Activated CD4-positive, alpha-beta T cell treated with anti-CD3 and anti-CD28 coated beads for 1 hour (primary cell): ENCODE data around the gene NFE2L3.

ENCODE experiments used
- DNase-seq: peaks from one replicate; pipeline ENCODE4 v3.0.0-alpha.2; 2020

The NFE2L3 gene

GRCh38 chr7:26201247-26202018 is 49.4 kb downstream of the NFE2L3 start, which contains the start of gene CBX3:
Gene CBX3, plus strand, starts transcription at chr7:26201745. Its CDS starts 1,254 bp downstream, at chr7:26202999.
- DNase-seq, result peak; percentile 76

DNA sequence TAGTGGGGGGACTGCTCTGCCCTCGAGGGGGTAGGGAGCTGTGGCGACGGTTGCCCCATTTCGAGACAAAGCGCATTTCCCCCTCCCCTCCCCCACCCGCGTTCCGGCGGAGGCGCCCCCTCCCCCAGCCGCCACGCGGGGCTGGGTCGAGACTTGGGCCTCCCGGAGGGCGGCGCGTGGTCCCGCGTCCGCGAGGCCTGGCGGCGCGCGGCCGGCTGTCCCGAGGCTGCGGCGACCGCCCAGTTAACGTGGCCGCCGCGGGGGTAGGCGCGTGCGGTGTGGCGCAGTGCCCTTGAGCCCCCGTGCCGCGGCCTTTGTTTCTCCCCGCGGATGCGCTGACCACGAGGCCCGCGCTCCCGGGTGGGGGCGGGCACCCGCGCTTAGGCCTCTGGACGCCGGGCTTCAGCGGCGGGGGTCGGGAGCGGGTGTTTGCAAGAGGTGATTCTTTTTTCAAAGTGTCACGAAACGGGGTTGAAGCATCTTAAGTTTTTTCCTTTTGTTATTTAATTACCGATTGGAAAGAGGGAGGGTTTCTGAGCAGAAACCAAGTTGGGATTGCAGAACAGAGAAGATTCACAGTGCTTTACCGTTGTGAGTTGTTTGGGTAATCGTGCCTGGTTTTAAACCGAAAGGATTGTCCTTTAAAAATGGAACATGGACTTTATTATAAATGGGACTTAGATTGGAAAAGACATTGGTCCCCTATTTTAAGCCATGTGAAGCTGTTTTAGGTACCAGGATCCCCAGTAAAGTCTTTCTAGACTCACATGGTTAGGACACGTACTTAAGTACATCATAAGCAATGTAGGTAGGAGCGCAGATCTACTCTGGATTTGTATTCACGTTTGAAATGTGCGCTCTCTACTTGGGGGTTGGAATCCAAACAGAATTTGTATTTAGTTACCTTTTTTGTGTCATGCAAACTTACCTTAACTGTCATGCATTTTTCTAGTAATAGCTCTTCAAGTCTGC is 50.3 kb downstream of the NFE2L3 start:
- peak; percentile 48 for DNase-seq

GRCh38 chr7:26203016-26203415 is 51.0 kb downstream of the NFE2L3 start:
- DNase-seq, result no peak

GRCh38 chr7:26208040-26208439 is 56.0 kb downstream of the NFE2L3 start:
- DNase-seq, result no peak

DNA sequence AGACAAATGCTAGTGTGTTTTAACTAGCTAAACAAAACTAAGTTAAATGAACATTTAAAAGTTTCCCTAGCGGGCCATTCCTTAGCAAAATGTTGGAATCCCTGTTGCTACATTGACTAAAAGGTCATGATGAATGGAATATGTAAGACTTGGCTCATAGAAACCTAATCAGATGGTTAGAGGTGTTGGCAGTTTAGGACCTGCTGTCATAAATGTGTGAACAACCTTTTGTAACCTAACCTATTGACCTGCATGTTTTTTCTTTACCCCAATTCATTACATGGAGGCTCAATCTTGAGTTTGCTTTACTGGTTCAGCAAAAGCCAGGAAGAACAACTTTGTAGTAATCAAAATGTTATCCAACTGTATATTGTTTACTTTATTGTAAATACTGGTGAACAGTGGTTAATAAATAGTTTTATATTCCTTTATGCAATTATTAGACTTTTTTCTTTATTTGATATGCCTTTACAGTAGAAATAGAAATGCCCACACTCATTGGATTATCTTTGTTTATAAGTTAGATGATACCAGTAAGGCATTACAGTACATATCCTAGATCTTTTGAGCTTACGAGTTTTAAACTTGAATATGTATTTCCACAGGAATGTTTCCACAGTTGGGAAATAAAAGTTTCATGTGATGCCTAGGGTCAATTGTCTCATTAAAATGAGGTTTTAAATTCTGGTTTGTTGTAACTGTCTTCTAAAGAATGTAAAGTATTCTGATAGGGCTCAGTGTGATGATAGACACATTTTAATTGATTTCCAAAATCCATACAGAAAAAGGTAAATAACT is 61.1 kb downstream of the NFE2L3 start:
- DNase-seq, result no peak

GRCh38 chr7:26213807-26214515 is 62.0 kb downstream of the NFE2L3 start:
- DNase-seq, result no peak

DNA sequence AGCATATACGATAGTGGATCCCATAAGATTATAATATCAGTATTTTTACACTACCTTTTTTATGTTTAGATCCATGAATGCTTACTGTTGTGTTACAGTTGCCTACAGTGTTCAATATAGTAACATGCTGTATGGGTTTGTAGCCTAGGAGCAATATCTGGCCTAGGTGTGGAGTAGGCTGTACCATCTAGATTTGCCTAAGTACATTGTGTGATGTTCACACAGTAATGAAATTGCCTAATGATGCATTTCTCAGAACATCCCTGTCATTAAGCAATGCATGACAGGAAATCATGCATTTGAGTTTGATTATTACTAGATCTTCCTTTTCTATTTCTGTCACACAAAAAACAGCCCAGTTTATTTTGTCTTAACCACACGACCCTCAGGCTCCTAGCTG is 64.1 kb downstream of the NFE2L3 start:
- DNase-seq, result no peak

DNA sequence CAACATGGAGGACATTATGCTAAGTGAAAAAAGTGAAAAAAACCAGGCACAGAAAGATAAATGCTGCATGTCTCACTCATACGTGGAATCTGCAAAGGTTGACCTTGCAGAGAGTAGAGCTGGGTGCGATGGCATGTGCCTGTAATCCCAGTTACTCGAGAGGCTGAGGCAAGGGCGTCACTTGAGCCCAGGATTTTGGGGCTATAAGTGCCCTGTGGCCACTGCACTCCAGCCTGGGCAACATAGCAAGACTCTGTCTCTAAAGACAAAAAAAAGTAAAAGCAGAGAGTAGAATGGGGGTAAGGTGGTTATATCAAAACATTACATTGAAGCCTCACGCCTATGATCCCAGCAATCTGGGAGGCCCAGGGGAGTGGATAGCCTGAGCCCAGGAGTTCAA is 72.4 kb downstream of the NFE2L3 start:
- DNase-seq, result no peak

DNA sequence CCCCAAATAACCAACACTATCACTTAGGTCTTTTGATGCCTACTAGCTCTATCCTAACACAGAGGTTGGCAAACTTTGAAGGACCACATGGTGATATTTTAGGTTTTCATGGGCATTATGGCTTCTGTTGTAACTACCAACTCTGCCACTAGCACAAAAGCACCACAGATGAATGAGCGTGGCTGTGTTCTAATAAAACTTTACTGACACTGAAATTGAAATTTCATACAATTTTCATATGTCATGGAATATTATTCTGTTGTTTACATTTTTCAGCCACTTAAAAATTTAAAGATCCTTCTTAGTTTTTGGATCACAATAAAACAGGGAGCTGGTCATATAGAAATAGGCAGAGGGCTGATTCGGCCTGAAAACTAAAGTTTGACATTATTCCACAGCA is 76.0 kb downstream of the NFE2L3 start:
- no peak for DNase-seq

GRCh38 chr7:26233902-26234511 is 82.0 kb downstream of the NFE2L3 start:
- no peak for DNase-seq
